Fibroblast of peridontal ligament (primary cell): Measurements from ENCODE around the gene KRTAP10-10.
"Not testable (repeated sequence)": the region's sequence is repeated elsewhere in the genome, so short reads cannot be mapped to it uniquely, and the experiment has no call there.

Source experiments
- DNase-seq: peaks from one replicate; pipeline ENCODE4 v3.0.0-alpha.2; 2010; ENCODE audit errors: extremely low read depth

Gene KRTAP10-10

GRCh38 chr21:44650265-44650972, 13.3 kb downstream of the KRTAP10-10 start:
- DNase-seq = no peak

- no peak for DNase-seq
Measured at GRCh38 chr21:44650973-44651675, 14.0 kb downstream of the KRTAP10-10 start.

- no peak for DNase-seq
Measured at GRCh38 chr21:44653123-44653522, 16.0 kb downstream of the KRTAP10-10 start.

GRCh38 chr21:44653656-44654575, 16.8 kb downstream of the KRTAP10-10 start:
- DNase-seq = no peak

DNA sequence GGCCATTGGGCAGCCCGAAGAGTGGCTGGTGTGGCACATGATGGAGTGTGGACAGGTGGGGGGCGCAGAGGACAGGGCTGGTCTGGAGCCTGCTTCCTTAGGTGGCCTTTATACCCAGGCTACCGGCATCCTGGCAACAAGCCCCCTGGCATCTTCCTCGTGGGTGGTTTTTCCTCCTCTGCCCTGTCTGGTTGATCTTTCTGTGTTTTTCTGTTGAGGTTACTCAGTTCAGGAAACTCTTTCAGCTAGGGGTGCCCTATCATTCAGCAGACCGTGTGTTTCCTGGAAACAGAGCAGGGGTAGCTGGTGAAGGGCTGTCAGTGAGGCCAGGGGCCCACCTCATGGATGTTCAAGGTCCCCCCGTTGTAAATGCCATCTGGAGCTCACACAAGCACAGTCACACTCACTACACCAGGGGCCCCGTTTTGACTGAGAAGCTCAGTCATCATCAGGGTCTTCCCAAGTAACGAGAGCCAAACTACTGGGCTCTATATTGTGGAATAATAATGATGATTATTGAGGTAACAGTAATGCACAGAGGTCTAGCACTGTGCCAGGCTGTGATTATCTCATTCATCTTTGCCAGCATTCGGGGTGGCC, 17.5 kb downstream of the KRTAP10-10 start, which contains the start of gene KRTAP12-4:
TSS of gene KRTAP12-4 (minus strand) at position 84 of the 600 bp plus-strand sequence. CDS start at position 39, 45 bp downstream.
- no peak for DNase-seq

DNA sequence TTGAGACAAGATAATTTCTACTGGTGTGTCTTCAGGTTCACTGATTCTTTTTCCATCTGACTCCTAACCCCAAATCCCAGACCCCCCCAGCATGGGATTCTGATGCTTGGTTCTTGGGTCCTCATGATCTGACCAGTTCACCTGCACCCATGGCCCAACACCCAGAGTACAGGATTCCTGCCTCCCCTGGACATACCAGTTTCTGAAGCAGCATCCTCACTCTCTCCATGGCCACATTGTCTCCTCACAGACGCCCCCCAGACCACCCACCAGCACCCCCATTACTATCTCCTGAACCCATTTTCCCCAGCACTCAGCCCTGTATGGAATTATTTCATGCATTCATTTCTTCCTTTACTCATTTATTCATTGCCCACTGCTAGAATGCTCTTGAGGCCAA, 19.7 kb downstream of the KRTAP10-10 start:
- DNase-seq = no peak

GRCh38 chr21:44657635-44658540, 20.7 kb downstream of the KRTAP10-10 start, which contains the start of gene KRTAP12-3:
KRTAP12-3 (plus strand) TSS chr21:44657932; CDS start chr21:44657980, 48 bp downstream.
- no peak for DNase-seq

GRCh38 chr21:44658541-44658910, 21.4 kb downstream of the KRTAP10-10 start:
- DNase-seq = no peak

- no peak for DNase-seq
Measured at GRCh38 chr21:44658913-44659595, 21.9 kb downstream of the KRTAP10-10 start.

DNA sequence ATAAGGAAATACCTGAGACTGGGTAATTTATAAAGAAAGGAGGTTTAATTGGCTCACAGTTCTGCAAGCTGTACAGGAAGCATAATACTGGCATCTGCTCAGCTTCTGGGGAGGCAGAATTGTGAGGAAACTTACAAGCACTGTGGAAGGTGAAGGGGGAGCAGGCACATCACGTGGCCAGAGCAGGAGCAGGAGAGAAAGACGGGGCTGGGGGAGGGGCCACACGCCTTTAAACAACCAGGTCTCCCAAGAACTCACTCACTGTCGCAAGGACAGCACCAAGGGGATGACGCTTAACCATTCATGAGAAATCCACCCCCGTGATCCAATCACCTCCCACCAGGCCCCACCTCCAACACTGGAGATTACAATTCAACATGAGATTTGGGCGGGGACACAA, 24.4 kb downstream of the KRTAP10-10 start:
- not testable (repeated sequence) for DNase-seq

DNA sequence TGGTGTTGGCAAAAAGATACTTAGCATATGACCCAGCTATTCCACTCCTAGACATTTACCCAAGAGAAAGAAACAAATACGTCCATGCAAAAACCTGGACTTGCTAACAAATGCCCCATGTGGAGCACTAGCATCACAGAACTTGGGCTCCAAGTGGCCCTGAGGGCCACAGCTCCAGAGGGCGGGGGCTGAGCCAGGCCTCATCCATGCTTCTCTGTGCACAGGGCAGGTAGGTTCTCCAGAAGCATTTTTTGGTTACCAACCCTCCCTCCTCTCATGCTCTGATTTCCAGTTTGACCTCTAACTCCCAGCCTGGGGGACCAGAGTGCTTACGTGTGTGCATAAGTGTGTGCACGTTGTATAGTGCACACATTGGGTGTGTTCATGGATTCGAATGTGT, 27.5 kb downstream of the KRTAP10-10 start:
- no peak for DNase-seq

GRCh38 chr21:44666401-44667320, 29.5 kb downstream of the KRTAP10-10 start, which contains the start of gene KRTAP12-2:
KRTAP12-2 (minus strand) TSS chr21:44666927; CDS start chr21:44666886, 41 bp downstream.
- no peak for DNase-seq

GRCh38 chr21:44667612-44668011, 30.5 kb downstream of the KRTAP10-10 start:
- DNase-seq = no peak

DNA sequence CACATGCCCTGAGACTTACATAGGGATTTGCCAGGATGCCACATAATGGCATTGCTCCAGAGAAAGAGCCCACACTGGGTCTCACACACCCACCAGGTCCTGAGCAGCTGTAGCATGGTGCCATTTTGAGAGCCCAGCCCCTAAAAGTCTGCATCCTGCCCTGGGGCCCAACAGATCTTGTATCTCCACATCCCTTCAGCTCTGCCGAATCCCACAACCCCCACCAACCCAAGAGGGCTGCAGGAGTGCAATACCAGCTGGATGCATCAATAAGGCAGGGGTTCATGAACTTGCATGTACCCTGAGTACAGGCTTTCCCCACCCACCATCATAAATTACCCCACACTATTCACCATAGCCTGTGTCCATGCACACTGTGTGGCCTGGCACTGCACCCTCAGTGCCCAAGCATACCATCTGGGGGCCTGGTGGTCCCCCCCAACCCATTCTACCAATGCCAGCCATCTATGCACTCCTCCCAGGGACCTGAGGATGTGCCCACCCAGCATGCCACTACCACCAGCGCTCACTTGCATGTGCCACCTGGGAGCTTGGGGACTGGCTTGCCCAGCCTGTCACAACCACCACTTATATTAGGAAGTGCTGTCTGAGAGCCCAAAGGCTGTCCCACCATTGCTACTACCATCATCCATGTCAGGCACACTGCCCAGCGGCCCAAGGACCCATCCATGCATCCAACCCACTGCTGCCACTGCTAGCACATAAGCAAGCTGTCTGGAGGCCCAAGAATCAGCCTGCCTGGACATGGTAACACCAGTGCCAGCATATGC, 33.7 kb downstream of the KRTAP10-10 start:
- DNase-seq = no peak

DNA sequence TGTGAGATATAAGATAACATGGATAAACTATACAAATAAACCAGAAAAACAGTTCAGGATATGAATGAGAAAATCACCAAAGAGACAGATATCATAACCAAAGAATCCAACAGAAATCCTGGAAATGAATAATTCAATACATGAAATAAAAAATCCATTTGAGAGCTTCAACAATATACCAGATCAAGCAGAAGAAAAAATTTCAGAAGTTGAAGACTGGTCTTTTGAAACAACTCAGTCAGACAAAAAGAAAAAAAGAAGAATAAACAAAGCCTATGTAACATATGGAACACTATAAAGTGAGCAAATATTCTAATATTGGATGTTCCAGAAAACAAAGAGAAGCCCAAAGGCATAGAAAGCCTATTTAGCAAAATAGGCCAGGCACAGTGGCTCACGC, 34.8 kb downstream of the KRTAP10-10 start:
- no peak for DNase-seq

- no peak for DNase-seq
Measured at GRCh38 chr21:44677881-44678280, 40.7 kb downstream of the KRTAP10-10 start.

DNA sequence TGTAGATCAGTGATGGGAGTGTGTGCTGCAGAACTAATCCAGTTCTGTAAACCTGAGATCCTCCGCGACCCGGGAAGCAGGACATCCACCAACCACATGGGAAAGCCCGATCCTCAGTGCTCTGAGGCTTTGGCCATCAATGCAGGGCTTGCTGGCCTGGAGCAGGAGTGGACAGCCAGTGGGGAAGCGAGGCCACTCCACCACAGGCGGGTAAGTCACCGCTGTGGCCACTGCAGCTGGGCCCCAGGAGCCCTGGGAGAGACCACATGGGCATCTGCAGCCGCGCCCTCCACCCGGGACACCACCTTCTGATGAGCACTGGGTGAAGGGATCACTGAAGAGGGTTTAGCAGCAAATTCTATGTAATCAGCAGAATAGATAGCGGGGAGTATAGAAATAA, 44.0 kb downstream of the KRTAP10-10 start:
- no peak for DNase-seq
